KMS-11 (cell line): ENCODE data around the gene TOMM70.

Source experiments
- H2AFZ ChIP-seq: fragments of 200-600 bp; sonication (generic); 2 replicates; pipeline ENCODE4 v1.6.1; 2016; ENCODE audit warnings: antibody characterized with exemption, mixed run types, low read depth
- H3K27ac ChIP-seq: fragments of 200-600 bp; sonication (generic); 2 replicates; pipeline ENCODE4 v1.6.1; 2016; ENCODE audit warnings: mild to moderate bottlenecking, mixed run types
- H3K27me3 ChIP-seq: fragments of 200-600 bp; sonication (generic); 2 replicates; pipeline ENCODE4 v1.6.1; 2017; ENCODE audit warnings: mild to moderate bottlenecking, low read depth, mixed run types, moderate library complexity; ENCODE audit not compliant: insufficient read depth
- H3K36me3 ChIP-seq: fragments of 200-600 bp; sonication (generic); 2 replicates; pipeline ENCODE4 v1.6.1; 2017; ENCODE audit warnings: mild to moderate bottlenecking, mixed run types; ENCODE audit not compliant: insufficient read depth
- H3K4me1 ChIP-seq: fragments of 200-600 bp; sonication (generic); 2 replicates; pipeline ENCODE4 v1.6.1; 2016; ENCODE audit warnings: mild to moderate bottlenecking, low read depth, mixed run types; ENCODE audit not compliant: poor library complexity, severe bottlenecking
- H3K4me2 ChIP-seq: fragments of 200-600 bp; sonication (generic); 2 replicates; pipeline ENCODE4 v1.7.0; 2016; ENCODE audit warnings: mild to moderate bottlenecking, mixed run types
- H3K4me3 ChIP-seq: fragments of 200-600 bp; sonication (generic); IDR thresholded peaks from 2 replicates; pipeline ENCODE4 v1.6.1; 2017; ENCODE audit warnings: low read depth, low read length, mixed read lengths; ENCODE audit not compliant: insufficient read depth
- H3K79me2 ChIP-seq: fragments of 200-600 bp; sonication (generic); 2 replicates; pipeline ENCODE4 v1.6.1; 2016; ENCODE audit warnings: low read depth, mixed run types; ENCODE audit not compliant: insufficient read depth
- H3K9ac ChIP-seq: fragments of 200-600 bp; sonication (generic); 2 replicates; pipeline ENCODE4 v1.6.1; 2016; ENCODE audit warnings: mild to moderate bottlenecking, mixed run types
- H4K20me1 ChIP-seq: fragments of 200-600 bp; sonication (generic); 2 replicates; pipeline ENCODE4 v1.6.1; 2016; ENCODE audit warnings: mild to moderate bottlenecking, mixed run types; ENCODE audit not compliant: insufficient read depth
- TF ChIP-seq, protein P1 (sequence below): fragments of 200-600 bp; sonication (generic); conservative IDR thresholded peaks from 2 replicates; pipeline ENCODE4 v1.6.1; 2017; ENCODE audit warnings: low read depth, mild to moderate bottlenecking, antibody characterized with exemption, low read length, moderate library complexity, mixed read lengths

The TOMM70 gene

DNA sequence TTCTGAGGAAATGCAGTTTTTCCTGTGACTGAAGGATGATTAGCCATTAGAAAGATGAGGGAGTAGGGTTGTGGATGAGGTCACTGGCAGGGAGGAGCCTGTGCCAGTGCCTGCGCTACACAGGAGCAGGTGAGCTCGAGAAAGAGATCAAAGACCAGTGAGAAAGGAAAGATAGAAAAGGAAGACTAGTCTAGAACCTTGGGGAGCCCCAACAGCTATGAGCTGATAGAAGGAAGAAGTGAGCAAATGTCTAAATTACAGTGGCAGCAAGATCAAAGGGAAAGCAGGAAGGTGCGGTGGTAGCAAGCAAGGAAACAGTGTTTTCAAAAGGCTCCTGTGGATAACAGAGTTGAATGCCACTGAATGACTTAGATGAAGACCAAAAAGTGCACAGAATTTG, 40.0 kb upstream of the TOMM70 start:
- no peak overlapping the region for H3K4me3 ChIP-seq
- no peaks in the 10 kb centered on the region for H3K4me1 ChIP-seq
- H3K27me3 ChIP-seq, result no peaks in the 10 kb centered on the region
- H3K9ac ChIP-seq, result no peak overlapping the region
- no peaks in the 10 kb centered on the region for H3K36me3 ChIP-seq
- H3K27ac ChIP-seq, result no peak overlapping the region
- no peaks in the 10 kb centered on the region for H3K79me2 ChIP-seq
- H2AFZ ChIP-seq, result no peak overlapping the region
- H4K20me1 ChIP-seq, result no peaks in the 10 kb centered on the region
- TF ChIP-seq, protein P1, sequence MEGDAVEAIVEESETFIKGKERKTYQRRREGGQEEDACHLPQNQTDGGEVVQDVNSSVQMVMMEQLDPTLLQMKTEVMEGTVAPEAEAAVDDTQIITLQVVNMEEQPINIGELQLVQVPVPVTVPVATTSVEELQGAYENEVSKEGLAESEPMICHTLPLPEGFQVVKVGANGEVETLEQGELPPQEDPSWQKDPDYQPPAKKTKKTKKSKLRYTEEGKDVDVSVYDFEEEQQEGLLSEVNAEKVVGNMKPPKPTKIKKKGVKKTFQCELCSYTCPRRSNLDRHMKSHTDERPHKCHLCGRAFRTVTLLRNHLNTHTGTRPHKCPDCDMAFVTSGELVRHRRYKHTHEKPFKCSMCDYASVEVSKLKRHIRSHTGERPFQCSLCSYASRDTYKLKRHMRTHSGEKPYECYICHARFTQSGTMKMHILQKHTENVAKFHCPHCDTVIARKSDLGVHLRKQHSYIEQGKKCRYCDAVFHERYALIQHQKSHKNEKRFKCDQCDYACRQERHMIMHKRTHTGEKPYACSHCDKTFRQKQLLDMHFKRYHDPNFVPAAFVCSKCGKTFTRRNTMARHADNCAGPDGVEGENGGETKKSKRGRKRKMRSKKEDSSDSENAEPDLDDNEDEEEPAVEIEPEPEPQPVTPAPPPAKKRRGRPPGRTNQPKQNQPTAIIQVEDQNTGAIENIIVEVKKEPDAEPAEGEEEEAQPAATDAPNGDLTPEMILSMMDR, result no peak
- no peak overlapping the region for H3K4me2 ChIP-seq

DNA sequence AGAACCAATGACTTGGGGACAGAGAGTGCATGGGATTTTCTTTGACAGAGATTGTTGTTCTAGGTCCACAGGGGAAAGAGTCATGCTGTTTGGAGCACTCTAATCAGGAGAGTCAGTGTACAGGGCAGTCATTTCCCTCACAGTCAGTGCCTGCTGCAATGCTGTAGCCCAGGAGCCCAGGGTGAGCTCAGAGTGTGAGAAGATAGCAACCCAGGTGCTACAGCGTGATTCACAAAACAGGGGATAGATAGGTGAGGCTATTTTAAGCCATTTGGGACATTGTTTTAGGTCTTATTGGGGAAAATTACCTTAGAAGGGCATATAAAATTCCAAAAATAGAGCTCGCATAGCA, 37.7 kb upstream of the TOMM70 start:
- TF ChIP-seq, protein P1, result no peak

DNA sequence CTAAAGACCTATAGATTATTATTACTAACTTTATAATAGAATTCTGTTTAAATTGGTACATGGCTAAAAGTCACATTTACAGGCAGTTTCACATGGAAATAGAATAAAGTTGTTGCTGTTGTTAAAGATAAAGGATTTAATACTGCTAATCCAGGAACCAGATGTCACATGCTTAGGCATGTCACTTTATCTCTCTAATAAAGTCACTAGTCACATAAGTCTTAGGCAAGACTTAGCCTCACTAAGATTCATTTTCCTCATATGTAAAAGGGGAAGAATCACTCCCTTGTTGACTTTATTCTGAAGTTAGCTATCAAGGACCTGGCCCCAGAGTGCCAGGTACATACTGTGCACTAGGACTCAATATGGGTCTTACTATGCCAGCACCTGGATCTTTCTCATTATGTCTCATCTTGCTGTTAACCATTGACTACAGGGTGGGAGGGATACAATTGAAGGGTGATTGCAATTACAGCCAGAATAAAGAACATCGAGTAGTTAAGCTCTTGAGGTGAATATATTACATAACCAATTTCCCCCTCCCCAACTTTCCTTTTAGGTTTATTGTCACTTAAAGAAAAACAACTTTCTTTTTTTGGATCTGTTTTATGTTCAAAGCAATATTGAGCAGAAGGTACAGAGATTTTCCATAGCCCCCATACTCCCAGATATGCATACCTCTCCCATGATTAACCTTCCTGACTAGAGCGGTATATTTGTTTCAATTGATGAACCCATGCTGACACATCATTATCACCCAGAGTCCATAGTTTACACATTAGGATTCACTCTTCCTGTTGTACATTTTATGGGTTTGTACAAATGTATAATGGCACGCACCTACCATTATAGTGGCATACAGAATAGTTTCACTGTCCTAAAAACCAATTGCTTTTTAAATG, 37.1 kb upstream of the TOMM70 start:
- Histone ChIP-seq H3K27me3 (no peaks in the 10 kb centered on the region), H3K27ac (no peak overlapping the region), H3K4me3 (no peak overlapping the region), H2AFZ (no peak overlapping the region), H3K4me2 (no peak overlapping the region), H3K79me2 (no peaks in the 10 kb centered on the region), H3K9ac (no peak overlapping the region), H3K4me1 (no peaks in the 10 kb centered on the region), H3K36me3 (no peaks in the 10 kb centered on the region), H4K20me1 (no peaks in the 10 kb centered on the region)
- TF ChIP-seq, protein P1, result no peak

More for the DNA sequence above, 37.7 kb upstream of the TOMM70 start:
- Histone ChIP-seq H3K4me2 (no peak overlapping the region), H3K9ac (no peak overlapping the region), H3K27me3 (no peaks in the 10 kb centered on the region), H3K36me3 (no peaks in the 10 kb centered on the region), H3K27ac (no peak overlapping the region), H3K4me1 (no peaks in the 10 kb centered on the region), H2AFZ (no peak overlapping the region), H3K79me2 (no peaks in the 10 kb centered on the region), H4K20me1 (no peaks in the 10 kb centered on the region), H3K4me3 (no peak overlapping the region)

DNA sequence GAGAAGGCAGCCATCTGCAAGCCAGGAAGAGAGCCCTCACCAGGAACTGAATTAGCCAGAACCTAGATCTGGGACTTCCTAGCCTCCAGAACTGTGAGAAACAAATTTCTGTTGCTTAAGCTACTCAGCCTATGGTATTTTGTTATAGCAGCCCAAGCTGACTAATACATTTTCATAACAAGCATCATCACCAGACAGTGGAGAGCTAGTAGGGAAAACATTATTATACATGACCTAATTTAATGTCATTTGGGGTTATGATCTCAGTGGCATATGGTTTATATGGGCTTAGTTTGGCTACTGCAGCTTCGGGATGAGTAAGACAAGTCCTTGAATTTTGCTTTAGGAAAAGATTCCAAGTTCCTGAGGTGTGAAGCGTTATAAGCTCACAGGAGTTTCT, 36.1 kb upstream of the TOMM70 start:
- Histone ChIP-seq H3K36me3 (no peaks in the 10 kb centered on the region), H3K27me3 (no peaks in the 10 kb centered on the region), H3K9ac (no peak overlapping the region), H4K20me1 (no peaks in the 10 kb centered on the region), H2AFZ (no peak overlapping the region), H3K4me1 (no peaks in the 10 kb centered on the region), H3K4me3 (no peak overlapping the region), H3K79me2 (no peaks in the 10 kb centered on the region), H3K27ac (no peak overlapping the region), H3K4me2 (no peak overlapping the region)
- TF ChIP-seq, protein P1, result no peak
